Stimulated activated CD4-positive, alpha-beta T cell treated with anti-CD3 and anti-CD28 coated beads, Interleukin-1b, Interleukin-23, amount 100 ng/mL, for 24 hours (primary cell): ENCODE results near the gene SH3GL2.

Source experiments
- DNase-seq, 4 experiments: peaks; one replicate each; pipeline ENCODE4 v3.0.0-alpha.2; 2020; ENCODE audit warnings: low read depth in 4 of 4, low spot score in 1 of 4

The SH3GL2 gene

DNA sequence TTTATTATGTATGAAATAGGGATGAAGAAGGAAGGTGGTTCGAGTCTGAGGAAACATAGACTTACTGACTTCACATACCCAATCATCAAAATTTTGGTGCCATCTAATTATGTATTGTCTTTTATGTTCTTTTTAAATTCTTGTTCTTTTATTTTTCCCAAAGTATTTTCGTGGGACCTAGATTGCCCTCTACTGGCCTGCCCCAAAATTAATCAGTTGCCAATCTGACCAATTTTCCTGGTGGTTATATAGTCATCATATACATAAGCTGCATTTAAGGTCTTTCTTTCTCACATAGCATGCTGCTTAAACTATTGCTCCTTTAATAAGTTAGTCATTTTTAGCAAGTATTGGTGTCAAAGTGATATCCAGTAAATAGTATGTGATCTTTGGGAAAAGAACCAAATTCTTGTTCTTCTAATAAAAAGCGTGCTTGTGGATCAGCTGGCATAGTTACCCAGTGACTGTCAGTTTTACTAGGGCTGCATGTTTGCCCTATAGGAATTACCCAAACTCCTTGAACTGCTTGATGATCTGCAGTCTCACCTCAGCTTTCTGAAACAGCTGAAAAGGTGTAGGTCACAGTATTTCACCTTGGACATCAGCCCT is 223.5 kb downstream of the SH3GL2 start:
- no peak for DNase-seq

- no peak for DNase-seq
Measured at GRCh38 chr9:17807613-17808282, 228.9 kb downstream of the SH3GL2 start.

DNA sequence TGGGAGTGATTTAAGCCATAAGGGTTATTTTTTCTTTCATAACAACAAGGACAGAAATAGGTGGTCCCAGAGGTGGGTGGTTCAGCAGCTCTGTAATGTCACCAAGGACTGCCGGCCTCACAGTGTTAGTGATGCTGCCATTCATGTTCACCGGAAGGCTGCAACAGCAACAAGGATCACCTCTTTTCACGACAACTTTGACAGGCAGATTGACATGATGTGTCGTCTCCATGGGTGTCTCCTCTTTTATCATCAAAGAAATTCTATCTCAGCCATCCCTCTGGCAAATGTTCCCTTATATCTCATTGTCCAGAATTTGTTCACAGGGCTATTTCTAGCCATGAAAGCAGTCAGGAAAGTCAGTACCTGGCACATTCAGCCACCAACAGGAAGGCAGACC is 231.5 kb downstream of the SH3GL2 start:
- DNase-seq = no peak

DNA sequence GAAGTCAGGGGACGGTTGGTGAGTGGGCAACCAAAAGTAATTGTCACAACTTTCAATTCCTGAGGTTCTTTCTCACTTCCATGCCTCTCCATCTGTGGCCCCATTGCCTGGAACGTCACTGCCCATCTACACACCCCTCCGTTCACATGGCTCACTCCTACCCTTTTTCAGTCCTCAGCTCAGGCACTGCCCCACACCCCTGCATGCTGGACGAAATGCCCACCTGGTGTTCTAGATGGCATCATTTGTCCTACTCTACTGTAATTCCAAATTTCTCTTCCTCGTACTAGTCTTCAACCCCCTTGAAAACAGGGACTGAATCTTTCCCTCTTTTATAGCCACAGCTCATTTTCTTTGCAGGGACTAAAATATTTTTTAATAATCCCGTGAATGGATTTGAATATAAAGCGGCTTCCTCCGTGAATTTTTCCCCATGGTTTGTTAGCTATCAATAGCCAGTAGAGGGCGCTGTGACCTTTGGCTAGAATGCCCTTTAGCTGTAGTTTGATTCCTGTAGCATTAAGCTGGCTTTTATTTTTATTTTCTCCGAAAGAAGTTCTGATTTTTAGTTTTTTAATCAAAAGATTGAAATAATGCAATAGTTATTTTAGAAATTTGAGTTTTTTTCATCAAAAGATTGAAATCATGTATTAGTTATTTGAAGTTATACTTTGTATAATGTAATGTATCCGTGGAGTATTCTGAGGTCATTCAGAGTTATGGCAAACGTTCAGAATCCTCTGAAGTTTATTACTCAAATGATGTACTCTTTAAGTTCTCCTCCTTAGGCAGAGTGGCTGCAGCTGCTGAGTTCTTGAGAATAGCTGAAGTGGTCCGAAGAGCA is 232.1 kb downstream of the SH3GL2 start:
- peak in 3 of 4 experiments; percentile 0 to 8 (median 4) for DNase-seq

DNA sequence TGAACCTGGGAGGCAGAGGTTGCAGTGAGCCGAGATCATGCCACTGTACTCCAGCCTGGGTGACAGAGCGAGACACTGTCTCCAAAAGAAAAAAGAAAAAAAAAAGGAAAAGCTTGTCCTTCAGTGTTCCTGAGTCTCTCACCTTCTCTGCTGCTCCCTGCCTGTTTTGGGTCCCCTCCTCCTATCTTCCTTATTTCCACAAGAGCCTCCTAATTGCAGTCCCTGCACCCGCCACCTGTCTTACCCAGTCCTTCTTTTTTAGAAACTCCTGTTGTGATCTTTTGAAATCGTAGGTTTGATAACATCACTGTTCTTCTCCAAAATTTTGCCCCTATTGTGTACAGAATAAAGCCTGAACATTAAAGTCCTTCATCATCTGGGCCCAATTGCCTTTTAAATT is 234.9 kb downstream of the SH3GL2 start:
- no peak for DNase-seq

GRCh38 chr9:17816431-17817027 is 237.7 kb downstream of the SH3GL2 start:
- DNase-seq = no peak

GRCh38 chr9:17824191-17824590 is 245.3 kb downstream of the SH3GL2 start:
- DNase-seq = no peak

DNA sequence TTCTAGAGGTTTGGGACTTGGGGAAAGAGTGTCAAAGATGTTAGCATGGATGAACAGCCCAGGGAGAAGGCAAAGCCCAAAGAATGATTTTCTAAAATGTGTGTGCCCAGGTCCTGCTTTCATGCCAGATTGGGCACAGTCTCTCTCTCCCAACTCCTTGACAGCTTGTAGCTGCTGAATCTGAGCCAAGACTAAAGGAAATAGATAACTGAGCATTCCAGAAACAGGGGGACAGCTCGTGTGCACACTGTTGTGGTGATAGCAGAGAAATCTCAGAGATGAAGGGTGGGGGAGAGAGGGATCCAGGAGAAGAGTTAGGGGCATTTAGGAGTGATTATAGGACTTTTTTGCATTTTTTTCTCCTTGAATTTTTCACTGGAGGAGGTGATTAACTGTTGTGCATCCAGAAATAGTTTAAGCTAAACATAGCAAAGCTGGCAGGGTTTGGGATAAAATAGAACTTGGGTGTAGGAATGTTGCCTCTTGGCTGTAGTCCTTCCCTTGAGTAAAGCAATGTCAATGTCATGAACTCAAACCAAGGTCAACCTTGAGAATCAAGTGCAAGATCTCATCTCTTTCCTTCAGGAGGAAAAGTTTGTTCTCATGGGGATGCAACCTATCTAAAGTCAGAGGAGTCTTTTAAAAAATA is 245.9 kb downstream of the SH3GL2 start:
- no peak for DNase-seq

- DNase-seq = no peak
Measured at GRCh38 chr9:17825265-17825659, 246.4 kb downstream of the SH3GL2 start.

GRCh38 chr9:17829064-17829463 is 250.2 kb downstream of the SH3GL2 start:
- DNase-seq = no peak

GRCh38 chr9:17829812-17830385 is 251.0 kb downstream of the SH3GL2 start:
- DNase-seq = no peak

DNA sequence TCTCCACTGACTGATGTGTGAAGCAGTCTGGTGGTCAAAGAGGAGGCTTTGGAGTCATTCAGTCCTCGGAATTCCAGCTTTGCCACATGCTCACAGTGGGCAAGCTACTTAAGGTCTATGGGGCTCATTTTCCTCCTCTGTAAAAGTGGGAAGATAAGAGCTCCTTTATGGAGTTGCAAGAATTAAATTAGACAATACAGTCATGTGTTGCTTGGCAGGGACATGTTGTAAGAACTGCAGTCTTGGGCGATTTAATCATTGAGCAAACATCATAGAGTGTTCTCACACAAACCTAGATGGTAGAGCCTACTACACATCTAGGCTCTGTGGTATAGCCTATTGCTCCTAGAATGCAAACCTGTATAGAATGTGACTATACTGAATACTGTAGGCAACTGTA is 253.9 kb downstream of the SH3GL2 start:
- DNase-seq = no peak

DNA sequence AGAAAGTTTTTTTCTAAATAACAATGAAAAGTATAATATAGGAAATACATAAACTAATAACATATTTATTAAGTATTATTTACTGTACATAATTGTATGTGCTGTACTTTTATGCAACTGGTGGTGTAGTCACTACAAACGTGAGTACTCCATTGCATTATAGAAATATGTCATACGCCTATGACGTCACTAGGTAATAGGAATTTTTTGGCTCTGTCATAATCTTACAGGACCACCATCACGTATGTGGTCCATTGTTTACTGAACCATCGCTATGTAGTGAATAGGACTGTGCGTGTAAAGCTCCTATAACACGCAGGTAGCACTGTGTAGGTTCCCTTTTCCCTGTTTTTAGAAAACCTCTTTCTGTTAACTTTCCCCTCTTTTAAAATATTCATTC is 255.0 kb downstream of the SH3GL2 start:
- no peak for DNase-seq

DNA sequence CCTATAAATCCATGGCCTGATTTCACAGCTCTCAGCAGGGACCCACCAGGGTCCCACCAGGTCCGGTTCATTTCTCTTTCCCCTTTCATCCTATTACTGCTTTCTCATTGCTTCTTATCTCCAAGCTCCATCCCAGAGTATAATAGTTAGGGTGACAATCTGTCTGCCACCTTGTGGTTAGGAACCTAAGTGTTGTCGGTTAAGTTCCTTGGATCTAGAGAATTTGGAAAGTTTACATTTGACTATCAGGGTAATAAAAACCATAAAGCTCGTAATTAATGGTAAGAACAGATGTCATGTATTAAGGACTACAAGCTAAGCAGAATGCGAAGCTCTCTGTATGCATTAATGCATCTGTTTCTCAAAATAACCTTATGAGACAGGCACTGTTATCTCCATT is 259.1 kb downstream of the SH3GL2 start:
- DNase-seq = no peak

- no peak for DNase-seq
Measured at GRCh38 chr9:17839776-17840175, 260.9 kb downstream of the SH3GL2 start.

GRCh38 chr9:17843236-17843635 is 264.4 kb downstream of the SH3GL2 start:
- DNase-seq = no peak
